ENCODE measurements around the gene CCDC43.

DNA sequence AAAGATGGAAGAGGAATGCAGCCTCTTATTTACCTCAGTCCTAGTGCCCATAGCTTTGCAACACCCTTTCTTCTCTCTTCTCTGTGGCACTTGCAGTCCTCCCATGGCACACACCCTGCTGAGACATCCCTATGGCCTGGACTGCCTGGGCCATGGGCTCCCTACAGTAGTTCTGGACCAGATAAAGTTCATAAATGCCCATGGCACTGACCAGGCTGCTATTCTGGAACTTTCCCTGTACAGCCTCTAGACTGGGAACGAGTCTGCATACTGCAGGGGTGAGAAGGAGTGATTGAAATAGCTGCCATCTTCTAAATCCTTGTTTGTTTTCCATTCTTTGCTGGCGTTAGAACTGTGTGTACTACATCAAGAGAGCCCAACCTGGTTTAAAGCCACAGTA is 44.7 kb upstream of the CCDC43 start:
- TF ChIP-seq CTCF (IDR thresholded peaks at IDR 0.05) (no peak), RAD21 (IDR thresholded peaks at IDR 0.05; ENCODE audit: low read length) (no peak), RFX5 (IDR thresholded peaks at IDR 0.05; ENCODE audit: low read length) (no peak), YY1 (IDR thresholded peaks at IDR 0.05; ENCODE audit: low read depth) (no peak), GATA2 (CRISPR knock-in tag; IDR thresholded peaks at IDR 0.05) (no peak), TCF12 (IDR thresholded peaks at IDR 0.05) (no peak), TAF1 (IDR thresholded peaks at IDR 0.05; ENCODE audit: borderline replicate concordance, low read depth, low read length) (no peak), EP300 (IDR thresholded peaks at IDR 0.05; ENCODE audit: borderline replicate concordance in 1 of 2, low read depth in 1 of 2, low read length in 1 of 2) (no peak), MXI1 (IDR thresholded peaks at IDR 0.05; ENCODE audit: low read depth, low read length) (no peak), PBX3 (IDR thresholded peaks at IDR 0.05) (no peak), USF1 (IDR thresholded peaks at IDR 0.05; ENCODE audit: borderline replicate concordance, low read depth) (no peak), FOXJ3 (CRISPR knock-in tag; IDR thresholded peaks at IDR 0.05) (no peak)
- TF ChIP-seq, protein P1, sequence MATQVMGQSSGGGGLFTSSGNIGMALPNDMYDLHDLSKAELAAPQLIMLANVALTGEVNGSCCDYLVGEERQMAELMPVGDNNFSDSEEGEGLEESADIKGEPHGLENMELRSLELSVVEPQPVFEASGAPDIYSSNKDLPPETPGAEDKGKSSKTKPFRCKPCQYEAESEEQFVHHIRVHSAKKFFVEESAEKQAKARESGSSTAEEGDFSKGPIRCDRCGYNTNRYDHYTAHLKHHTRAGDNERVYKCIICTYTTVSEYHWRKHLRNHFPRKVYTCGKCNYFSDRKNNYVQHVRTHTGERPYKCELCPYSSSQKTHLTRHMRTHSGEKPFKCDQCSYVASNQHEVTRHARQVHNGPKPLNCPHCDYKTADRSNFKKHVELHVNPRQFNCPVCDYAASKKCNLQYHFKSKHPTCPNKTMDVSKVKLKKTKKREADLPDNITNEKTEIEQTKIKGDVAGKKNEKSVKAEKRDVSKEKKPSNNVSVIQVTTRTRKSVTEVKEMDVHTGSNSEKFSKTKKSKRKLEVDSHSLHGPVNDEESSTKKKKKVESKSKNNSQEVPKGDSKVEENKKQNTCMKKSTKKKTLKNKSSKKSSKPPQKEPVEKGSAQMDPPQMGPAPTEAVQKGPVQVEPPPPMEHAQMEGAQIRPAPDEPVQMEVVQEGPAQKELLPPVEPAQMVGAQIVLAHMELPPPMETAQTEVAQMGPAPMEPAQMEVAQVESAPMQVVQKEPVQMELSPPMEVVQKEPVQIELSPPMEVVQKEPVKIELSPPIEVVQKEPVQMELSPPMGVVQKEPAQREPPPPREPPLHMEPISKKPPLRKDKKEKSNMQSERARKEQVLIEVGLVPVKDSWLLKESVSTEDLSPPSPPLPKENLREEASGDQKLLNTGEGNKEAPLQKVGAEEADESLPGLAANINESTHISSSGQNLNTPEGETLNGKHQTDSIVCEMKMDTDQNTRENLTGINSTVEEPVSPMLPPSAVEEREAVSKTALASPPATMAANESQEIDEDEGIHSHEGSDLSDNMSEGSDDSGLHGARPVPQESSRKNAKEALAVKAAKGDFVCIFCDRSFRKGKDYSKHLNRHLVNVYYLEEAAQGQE (IDR thresholded peaks at IDR 0.05; ENCODE audit: low read depth, low read length), result no peak

Measured in SK-N-SH (cell line).